Lower leg skin (tissue), 4 donors: ENCODE data around the gene SORCS1. TPM values are rescaled to one million over a fixed set of nuclear protein-coding genes. Genes with fewer than 3 reads are reported as not detected.

ENCODE experiments used
- DNase-seq, 2 donors: peaks; one replicate each; pipeline ENCODE4 v3.0.0-alpha.2; 2019; ENCODE audit warnings: low spot score in 2 of 2
- H3K4me3 ChIP-seq: fragments of 200-600 bp; sonication (generic); 2 replicates; pipeline ENCODE4 v1.5.1; 2017; ENCODE audit warnings: mild to moderate bottlenecking, low read depth; ENCODE audit not compliant: poor library complexity, severe bottlenecking
- CTCF ChIP-seq, 3 donors: fragments of 450-650 bp; IDR thresholded peaks; one replicate each; pipeline ENCODE4 v1.5.1; 2016; ENCODE audit warnings: antibody characterized with exemption in 3 of 3, mild to moderate bottlenecking in 3 of 3, moderate library complexity in 2 of 3
- POLR2A ChIP-seq, 2 donors: fragments of 450-650 bp; IDR thresholded peaks; one replicate each; pipeline ENCODE4 v1.6.1; 2016 to 2017; ENCODE audit warnings: antibody characterized with exemption in 2 of 2, mild to moderate bottlenecking in 1 of 2, moderate library complexity in 1 of 2
- WGBS, 2 donors: methylation state at CpG; one replicate each; pipeline ENCODE4 v1.1.5; 2018; 5-methylcytosine and 5-hydroxymethylcytosine counted together
- intact Hi-C: fragments of 100-400 bp; cut with DNase I; formaldehyde crosslinking; loops from one replicate; pipeline ENCODE4 v1.15.0; 2023; ENCODE audit warnings: low total_unique reads
- total RNA-seq, 4 donors: library from RNA; depleted of rRNA; stranded (reverse); fragments of >200 nt; gene quantifications; one replicate each; pipeline ENCODE4 v1.1.0, GENCODE V29; 2016

SORCS1 gene
- total RNA-seq, 4 donors from 2014 or later = 2.2 to 5.3 (median 2.9) TPM

GRCh38 chr10:106655165-106655564 lies 509.3 kb downstream of the SORCS1 start:
- no peak for DNase-seq
- no peak for TF ChIP-seq POLR2A (IDR thresholded peaks at IDR 0.05)
- no peak for TF ChIP-seq CTCF (IDR thresholded peaks at IDR 0.05)
- intact Hi-C loops = no loop called here
- H3K4me3 ChIP-seq = no peak overlapping the region

- WGBS, 2 donors = 70 to 73% methylated on average over 9 of the region's 9 CpGs
- no peak for DNase-seq
- intact Hi-C loops = no loop called here
These were observed 512.2 kb downstream of the SORCS1 start for GRCh38 chr10:106652279-106652678.

GRCh38 chr10:106648534-106649481 lies 515.7 kb downstream of the SORCS1 start:
- H3K4me3 ChIP-seq = no peak overlapping the region
- TF ChIP-seq CTCF (IDR thresholded peaks at IDR 0.05) (no peak), POLR2A (IDR thresholded peaks at IDR 0.05) (no peak)
- intact Hi-C loops = no loop called here
- WGBS, 2 donors = 62 to 69% methylated on average over 14 of the region's 14 CpGs
- DNase-seq = no peak

More at GRCh38 chr10:106652279-106652678, 512.2 kb downstream of the SORCS1 start:
- TF ChIP-seq POLR2A (IDR thresholded peaks at IDR 0.05) (no peak), CTCF (IDR thresholded peaks at IDR 0.05) (no peak)
- no peak overlapping the region for H3K4me3 ChIP-seq

GRCh38 chr10:106643473-106643872 lies 521.0 kb downstream of the SORCS1 start:
- intact Hi-C loops = no loop called here
- TF ChIP-seq POLR2A (IDR thresholded peaks at IDR 0.05) (no peak), CTCF (IDR thresholded peaks at IDR 0.05) (no peak)
- WGBS, 2 donors = 35 to 44% methylated on average over 1 of the region's 1 CpG
- H3K4me3 ChIP-seq = no peak overlapping the region
- DNase-seq = no peak

- intact Hi-C loops = no loop called here
- H3K4me3 ChIP-seq = no peak overlapping the region
- no peak for TF ChIP-seq CTCF (IDR thresholded peaks at IDR 0.05)
- no peak for TF ChIP-seq POLR2A (IDR thresholded peaks at IDR 0.05)
- DNase-seq = no peak
These were observed 526.6 kb downstream of the SORCS1 start for GRCh38 chr10:106637873-106638272.
